Measurements from ENCODE around the gene BSG. TPM values are rescaled to one million over a fixed set of nuclear protein-coding genes. Genes with fewer than 3 reads are reported as not detected.
"Not testable (repeated sequence)": the region's sequence is repeated elsewhere in the genome, so short reads cannot be mapped to it uniquely, and the experiment has no call there.

BSG gene
- polyA plus RNA-seq, 3 donors from 2014 or later: 513 to 682 (median 576) TPM

DNA sequence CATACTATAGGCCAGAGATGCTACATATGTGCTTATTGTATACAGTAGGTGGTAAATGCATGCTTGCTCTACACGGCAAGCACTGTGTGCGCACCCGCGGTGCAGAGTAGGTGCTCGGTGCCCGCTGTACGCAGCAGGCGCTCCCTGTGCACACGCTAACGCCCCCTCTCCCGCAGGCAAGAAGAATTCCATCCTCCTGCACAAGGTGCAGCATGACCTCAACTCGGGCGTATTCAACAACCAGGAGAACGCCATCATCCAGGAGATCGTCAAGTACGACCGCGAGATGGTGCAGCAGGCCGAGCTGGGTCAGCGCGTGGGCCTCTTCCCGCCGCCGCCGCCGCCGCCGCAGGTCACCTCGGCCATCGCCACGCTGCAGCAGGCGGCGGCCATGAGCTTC, 43.2 kb downstream of the BSG start:
- Mint-ChIP-seq H3K27ac (no peak overlapping the region), H3K4me3 (peak overlapping the region; percentile 68 to 79 (median 71))

DNA sequence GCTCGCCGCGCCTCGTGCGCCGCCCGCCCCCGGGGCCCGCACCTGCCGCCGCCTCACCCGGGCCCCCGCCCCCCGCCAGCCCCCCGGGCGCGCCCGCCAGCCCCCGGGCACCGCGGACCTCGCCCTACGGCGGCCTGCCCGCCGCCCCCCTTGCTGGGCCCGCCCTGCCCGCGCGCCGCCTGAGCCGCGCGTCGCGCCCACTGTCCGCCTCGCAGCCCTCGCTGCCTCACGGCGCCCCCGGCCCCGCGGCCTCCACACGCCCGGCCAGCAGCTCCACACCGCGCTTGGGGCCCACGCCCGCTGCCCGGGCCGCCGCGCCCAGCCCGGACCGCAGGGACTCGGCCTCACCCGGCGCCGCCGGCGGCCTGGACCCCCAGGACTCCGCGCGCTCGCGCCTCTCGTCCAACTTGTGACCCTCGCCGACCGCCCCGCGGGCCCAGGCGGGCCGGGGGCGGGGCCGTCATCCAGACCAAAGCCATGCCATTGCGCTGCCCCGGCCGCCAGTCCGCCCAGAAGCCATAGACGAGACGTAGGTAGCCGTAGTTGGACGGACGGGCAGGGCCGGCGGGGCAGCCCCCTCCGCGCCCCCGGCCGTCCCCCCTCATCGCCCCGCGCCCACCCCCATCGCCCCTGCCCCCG, 43.8 kb downstream of the BSG start:
- H3K4me1 Mint-ChIP-seq: peaks cover 11 to 14% of the 10 kb centered on the region in 2 donors
- peaks cover 0 to 5% (median under 1%) of the 10 kb centered on the region in 3 donors for H3K27me3 Mint-ChIP-seq (ENCODE audit: low read depth in 3 of 3)
- H3K36me3 Mint-ChIP-seq: peaks cover 3 to 13% (median 3%) of the 10 kb centered on the region in 3 donors
- H3K27ac Mint-ChIP-seq: no peak overlapping the region
- H3K9me3 Mint-ChIP-seq: no peaks in the 10 kb centered on the region
- H3K4me3 Mint-ChIP-seq: no peak overlapping the region
- no peak for DNase-seq

More for the DNA sequence above, 43.2 kb downstream of the BSG start:
- Mint-ChIP-seq H3K36me3 (peaks cover 3 to 13% (median 3%) of the 10 kb centered on the region in 3 donors), H3K27me3 (ENCODE audit: low read depth in 3 of 3) (peaks cover 0 to 5% (median 3%) of the 10 kb centered on the region in 3 donors), H3K9me3 (no peaks in the 10 kb centered on the region), H3K4me1 (peaks cover 16 to 19% of the 10 kb centered on the region in 2 donors)
- no peak for DNase-seq

DNA sequence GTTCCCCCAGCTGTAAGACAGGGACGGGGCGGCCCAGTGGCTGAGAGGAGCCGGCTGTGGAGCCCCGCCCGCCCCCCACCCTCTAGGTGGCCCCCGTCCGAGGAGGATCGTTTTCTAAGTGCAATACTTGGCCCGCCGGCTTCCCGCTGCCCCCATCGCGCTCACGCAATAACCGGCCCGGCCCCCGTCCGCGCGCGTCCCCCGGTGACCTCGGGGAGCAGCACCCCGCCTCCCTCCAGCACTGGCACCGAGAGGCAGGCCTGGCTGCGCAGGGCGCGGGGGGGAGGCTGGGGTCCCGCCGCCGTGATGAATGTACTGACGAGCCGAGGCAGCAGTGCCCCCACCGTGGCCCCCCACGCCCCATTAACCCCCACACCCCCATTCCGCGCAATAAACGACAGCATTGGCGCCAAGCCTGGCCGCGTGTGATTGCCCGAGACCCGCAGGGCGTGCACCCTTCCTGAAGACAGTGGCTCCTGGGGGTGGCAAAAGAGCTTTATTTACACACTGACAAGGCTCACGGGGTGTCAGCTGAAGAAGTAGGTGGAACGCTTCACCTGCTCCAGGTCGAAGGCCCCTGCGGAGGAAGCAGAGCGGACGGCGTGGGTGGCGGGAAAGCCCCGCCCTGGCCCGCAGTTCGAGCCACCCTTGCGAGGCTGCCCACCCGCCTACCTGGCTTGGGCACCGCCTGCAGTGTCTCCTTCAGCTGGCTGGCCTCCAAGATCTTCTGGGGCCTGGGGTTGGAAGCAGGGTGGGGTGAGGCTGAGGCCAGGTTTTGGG, 44.5 kb downstream of the BSG start:
- Mint-ChIP-seq H3K4me3 (no peak overlapping the region), H3K27me3 (ENCODE audit: low read depth in 3 of 3) (peaks cover 0 to 5% (median 0%) of the 10 kb centered on the region in 3 donors)

DNA sequence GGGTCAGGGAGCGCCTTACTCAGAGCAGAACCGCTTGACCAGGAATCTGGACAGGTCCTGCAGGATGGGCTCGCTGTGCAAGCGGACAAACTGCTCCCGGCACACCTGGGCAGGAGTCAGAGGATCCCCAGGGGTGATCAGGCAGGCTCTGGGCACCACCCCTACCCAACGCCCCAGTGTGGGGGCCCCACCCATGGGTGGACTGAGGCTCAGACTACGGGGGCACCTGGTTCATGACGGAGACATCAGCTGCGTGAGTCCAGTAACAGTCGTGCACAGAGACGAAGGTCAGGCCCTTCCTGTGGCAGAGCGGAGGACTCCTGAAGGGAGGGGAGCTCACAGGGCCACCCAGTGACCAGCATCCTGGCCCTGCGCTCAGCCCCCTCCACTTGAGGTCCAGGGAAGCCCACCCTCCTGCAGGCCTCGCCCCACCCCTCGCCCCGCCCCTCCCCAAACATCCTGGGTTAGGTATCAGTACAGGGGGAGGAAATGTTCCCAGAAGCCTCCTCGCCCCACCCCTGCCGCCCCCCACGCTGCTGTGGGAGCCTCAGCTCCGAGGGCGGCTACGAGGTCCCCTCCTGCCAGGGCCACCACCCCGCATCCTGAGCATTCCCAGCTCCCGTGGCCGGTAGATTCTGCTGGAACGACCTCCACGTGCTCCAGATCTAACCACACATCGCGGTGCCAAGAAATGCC, 45.3 kb downstream of the BSG start:
- peaks cover 0 to 5% (median 0%) of the 10 kb centered on the region in 3 donors for H3K27me3 Mint-ChIP-seq (ENCODE audit: low read depth in 3 of 3)
- no peak overlapping the region for H3K4me3 Mint-ChIP-seq
- H3K27ac Mint-ChIP-seq: no peak overlapping the region
- H3K4me1 Mint-ChIP-seq: peaks cover 5 to 6% of the 10 kb centered on the region in 2 donors
- H3K9me3 Mint-ChIP-seq: no peaks in the 10 kb centered on the region
- no peak for DNase-seq
- peaks cover 3 to 13% (median 3%) of the 10 kb centered on the region in 3 donors for H3K36me3 Mint-ChIP-seq

More for the DNA sequence above, 44.5 kb downstream of the BSG start:
- Mint-ChIP-seq H3K4me1 (peaks cover 5 to 8% of the 10 kb centered on the region in 2 donors), H3K36me3 (peaks cover 3 to 13% (median 3%) of the 10 kb centered on the region in 3 donors), H3K27ac (no peak overlapping the region), H3K9me3 (no peaks in the 10 kb centered on the region)
- DNase-seq: no peak

DNA sequence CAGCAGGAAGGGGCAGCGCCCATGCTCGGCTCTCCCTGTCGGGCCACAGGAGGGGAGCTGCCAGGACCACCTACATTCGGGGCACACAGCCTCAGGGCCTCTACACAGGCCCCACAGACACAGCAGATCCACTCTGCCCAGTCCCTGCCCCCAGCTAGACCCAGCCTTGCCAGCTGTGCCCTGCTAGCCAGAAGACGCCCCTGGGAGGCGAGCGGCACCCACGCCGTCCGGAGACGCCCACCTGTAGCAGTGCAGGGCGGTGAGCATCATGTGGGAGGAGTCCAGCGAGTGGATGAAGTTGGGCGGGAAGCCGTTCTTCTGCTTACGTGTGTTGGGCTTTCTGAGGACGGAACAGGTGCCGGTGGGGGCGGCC, 45.8 kb downstream of the BSG start:
- H3K4me1 Mint-ChIP-seq: peaks cover 5 to 6% of the 10 kb centered on the region in 2 donors
- H3K27ac Mint-ChIP-seq: no peak overlapping the region
- H3K36me3 Mint-ChIP-seq: peaks cover 3 to 13% (median 3%) of the 10 kb centered on the region in 3 donors
- peaks cover 0 to 5% (median 0%) of the 10 kb centered on the region in 3 donors for H3K27me3 Mint-ChIP-seq (ENCODE audit: low read depth in 3 of 3)
- no peaks in the 10 kb centered on the region for H3K9me3 Mint-ChIP-seq
- H3K4me3 Mint-ChIP-seq: no peak overlapping the region
- DNase-seq: no peak

DNA sequence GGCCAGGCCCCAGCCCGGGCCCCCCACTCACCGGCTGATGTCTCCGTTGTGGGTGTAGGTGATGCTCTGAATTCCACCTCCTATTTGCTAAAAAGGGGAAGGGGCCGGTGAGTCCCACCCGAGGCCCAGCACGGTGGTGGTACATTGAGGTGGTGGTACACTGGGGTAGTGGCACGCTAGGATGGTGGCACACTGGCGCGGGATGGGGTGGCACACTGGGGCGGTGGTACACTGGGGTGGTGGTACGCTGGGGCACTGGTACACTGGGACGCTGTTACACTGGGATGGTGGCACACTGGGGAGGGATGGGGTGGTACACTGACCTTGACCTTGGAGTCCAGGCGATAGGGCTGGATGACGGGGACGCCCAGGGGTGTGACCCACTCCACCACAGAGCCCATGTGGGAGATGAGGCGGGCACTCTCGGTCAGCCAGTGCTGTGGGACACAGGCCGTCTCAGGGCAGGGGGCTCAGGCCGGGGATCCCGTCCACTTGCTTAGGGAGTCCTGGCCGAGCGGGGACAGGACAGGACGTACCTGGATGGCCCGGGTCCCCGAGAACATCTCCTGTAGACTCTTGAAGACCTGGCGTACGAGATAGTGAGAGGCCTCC, 46.4 kb downstream of the BSG start:
- Mint-ChIP-seq H3K4me1 (peaks cover 5 to 6% of the 10 kb centered on the region in 2 donors), H3K27me3 (ENCODE audit: low read depth in 3 of 3) (peaks cover 0 to 5% (median 3%) of the 10 kb centered on the region in 3 donors), H3K4me3 (no peak overlapping the region), H3K9me3 (no peaks in the 10 kb centered on the region), H3K36me3 (peaks cover 3 to 13% (median 3%) of the 10 kb centered on the region in 3 donors), H3K27ac (no peak overlapping the region)
- DNase-seq: no peak

DNA sequence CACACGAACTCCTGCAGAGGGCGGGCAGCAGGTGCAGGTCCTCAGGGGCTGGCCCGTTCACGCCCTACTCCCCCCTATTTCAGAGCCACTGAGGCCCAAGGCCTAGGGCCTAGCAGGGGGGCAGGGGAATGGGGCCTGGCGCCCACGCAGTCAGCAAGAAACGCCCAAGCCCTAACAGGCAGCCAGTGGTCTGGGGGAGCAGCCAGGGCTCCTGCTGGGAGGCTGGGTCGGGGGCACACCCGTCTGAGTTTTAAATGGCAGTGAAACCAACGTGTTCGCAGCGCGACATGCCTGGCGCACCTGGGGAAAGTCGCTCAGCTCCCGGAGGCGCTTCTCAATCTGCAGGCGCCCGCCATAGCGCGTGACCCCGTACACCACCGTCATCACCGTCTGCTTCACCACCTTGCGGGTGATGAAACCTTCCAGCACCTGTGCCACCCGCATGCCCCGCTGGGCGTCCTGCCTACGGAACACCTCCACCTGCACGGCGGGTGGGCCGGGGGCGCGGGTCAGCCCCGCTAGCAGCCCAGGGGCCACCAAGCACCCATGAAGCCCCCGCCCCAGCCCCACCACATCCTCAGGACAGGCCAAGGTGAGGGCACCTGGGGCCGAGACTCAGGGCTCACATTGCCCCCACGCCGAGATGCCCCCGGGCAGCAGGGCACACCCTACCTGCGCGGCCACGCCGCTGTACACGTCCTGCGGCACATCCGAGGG, 47.0 kb downstream of the BSG start:
- peaks cover 5 to 6% of the 10 kb centered on the region in 2 donors for H3K4me1 Mint-ChIP-seq
- DNase-seq: no peak
- H3K36me3 Mint-ChIP-seq: peaks cover 3 to 13% (median 3%) of the 10 kb centered on the region in 3 donors
- no peak overlapping the region for H3K27ac Mint-ChIP-seq
- H3K9me3 Mint-ChIP-seq: no peaks in the 10 kb centered on the region
- H3K4me3 Mint-ChIP-seq: no peak overlapping the region
- peaks cover 0 to 4% (median 3%) of the 10 kb centered on the region in 3 donors for H3K27me3 Mint-ChIP-seq (ENCODE audit: low read depth in 3 of 3)

DNA sequence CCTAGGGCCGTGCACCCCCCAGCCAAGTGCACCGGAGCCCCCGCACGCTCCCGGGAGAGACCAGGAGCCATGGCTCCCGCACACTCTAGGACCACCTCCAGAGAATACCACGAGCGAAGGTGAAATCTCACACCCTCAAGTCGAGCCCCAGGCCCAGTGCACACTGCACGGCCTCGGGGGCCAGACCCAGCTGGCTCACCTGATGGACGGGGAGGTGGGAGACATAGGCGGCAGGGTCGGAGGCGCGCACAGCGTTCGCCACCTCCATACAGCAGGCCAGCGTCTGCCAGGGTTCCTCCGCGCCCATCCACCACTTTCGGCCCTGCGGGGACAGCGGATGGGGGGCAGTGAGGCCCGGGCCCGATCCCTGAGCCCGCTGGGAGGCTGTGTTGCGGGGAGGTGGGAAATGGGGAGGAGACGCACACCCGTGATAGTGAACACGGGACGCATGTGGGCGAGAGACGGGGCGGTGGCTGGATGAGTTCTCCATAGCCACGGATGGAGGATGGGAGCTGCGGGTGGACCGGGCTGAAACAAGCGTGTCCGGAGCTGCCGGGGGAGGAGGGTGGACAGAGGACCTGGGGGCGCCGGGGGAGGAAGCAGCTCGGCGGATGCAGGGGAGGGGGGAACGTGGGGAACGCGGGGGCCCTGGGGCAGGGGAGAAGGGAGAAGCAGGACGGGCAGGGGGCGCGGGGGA, 47.9 kb downstream of the BSG start:
- peaks cover 3 to 13% (median 3%) of the 10 kb centered on the region in 3 donors for H3K36me3 Mint-ChIP-seq

DNA sequence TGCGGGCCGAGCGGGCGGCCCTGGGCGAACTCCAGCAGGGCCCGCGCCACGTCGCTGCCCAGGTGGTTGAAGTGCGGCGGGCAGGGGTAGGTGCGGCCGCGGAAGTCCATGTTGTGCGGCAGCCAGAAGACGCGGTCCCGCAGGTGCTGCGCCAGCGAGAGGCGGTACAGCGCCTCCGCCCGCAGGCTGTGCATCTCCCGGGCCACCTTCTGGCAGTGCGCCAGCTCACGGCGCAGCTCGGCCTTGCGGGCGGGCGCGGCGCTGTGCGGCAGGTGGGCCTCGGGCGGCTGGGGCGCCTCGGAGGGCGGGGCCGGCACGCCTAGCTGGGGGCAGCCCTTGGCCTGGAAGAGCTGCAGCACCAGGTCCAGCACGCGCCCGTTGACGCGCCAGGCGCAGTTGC, 48.8 kb downstream of the BSG start:
- H3K9me3 Mint-ChIP-seq; H3K4me3 Mint-ChIP-seq; H3K36me3 Mint-ChIP-seq; H3K4me1 Mint-ChIP-seq; DNase-seq; H3K27ac Mint-ChIP-seq; H3K27me3 Mint-ChIP-seq (ENCODE audit: low read depth in 3 of 3): not testable (repeated sequence)

More for the DNA sequence above, 47.9 kb downstream of the BSG start:
- H3K27ac Mint-ChIP-seq: no peak overlapping the region
- H3K27me3 Mint-ChIP-seq (ENCODE audit: low read depth in 3 of 3): peaks cover 0 to 4% (median 3%) of the 10 kb centered on the region in 3 donors
- no peak for DNase-seq
- H3K9me3 Mint-ChIP-seq: no peaks in the 10 kb centered on the region
- H3K4me3 Mint-ChIP-seq: no peak overlapping the region
- peaks cover 3 to 5% of the 10 kb centered on the region in 2 donors for H3K4me1 Mint-ChIP-seq

DNA sequence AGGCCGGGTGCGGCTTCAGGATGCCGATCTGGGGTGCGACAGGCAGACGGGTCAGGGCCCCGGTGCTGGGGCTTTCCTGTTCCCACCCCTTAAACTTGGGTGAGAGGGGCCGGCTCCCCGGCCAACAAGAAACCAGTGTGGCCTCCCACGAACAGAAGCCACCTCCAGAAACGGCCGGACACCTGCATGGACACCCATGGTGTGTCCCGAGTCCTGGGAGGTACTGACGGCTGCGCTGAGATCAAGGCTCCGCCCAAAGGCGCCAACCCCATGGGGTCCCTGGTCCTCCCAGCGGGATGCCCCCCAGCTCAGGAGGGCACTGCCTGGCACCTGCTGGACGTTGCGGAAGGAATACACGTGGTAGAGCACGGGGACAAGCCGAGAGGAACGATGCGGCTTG, 49.4 kb downstream of the BSG start:
- Mint-ChIP-seq H3K27me3 (ENCODE audit: low read depth in 3 of 3) (peaks cover 0 to 6% (median 3%) of the 10 kb centered on the region in 3 donors), H3K4me1 (peaks cover 0 to 2% of the 10 kb centered on the region in 2 donors), H3K27ac (no peak overlapping the region), H3K36me3 (peaks cover 5 to 10% (median 6%) of the 10 kb centered on the region in 3 donors), H3K4me3 (no peak overlapping the region), H3K9me3 (no peaks in the 10 kb centered on the region)
- DNase-seq: no peak

DNA sequence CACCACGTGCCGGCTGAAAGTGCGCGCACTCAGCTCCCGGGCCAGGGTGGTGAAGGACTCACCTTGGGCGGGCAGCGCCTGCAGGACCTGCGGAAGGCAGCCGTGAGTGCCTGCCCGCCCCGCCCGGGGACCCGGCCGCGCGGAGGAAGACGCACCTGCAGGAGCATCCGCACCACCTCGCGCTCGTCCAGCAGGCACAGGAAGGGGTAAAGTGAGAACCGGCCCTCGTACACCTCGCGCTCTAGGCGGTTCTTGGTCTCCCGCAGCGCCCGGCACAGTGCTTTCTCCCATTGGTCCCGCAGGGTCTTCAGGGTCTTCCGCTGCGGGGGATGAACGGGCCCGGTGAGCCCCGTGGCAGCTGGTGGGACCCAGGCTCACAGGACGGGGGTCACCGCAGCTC, 50.3 kb downstream of the BSG start:
- peaks cover 4 to 7% (median 6%) of the 10 kb centered on the region in 3 donors for H3K36me3 Mint-ChIP-seq
- no peak for DNase-seq
- no peaks in the 10 kb centered on the region for H3K9me3 Mint-ChIP-seq
- no peak overlapping the region for H3K27ac Mint-ChIP-seq
- H3K27me3 Mint-ChIP-seq (ENCODE audit: low read depth in 3 of 3): peaks cover 0 to 6% (median 3%) of the 10 kb centered on the region in 3 donors
- H3K4me3 Mint-ChIP-seq: no peak overlapping the region
- H3K4me1 Mint-ChIP-seq: peaks cover 0 to 2% of the 10 kb centered on the region in 2 donors

DNA sequence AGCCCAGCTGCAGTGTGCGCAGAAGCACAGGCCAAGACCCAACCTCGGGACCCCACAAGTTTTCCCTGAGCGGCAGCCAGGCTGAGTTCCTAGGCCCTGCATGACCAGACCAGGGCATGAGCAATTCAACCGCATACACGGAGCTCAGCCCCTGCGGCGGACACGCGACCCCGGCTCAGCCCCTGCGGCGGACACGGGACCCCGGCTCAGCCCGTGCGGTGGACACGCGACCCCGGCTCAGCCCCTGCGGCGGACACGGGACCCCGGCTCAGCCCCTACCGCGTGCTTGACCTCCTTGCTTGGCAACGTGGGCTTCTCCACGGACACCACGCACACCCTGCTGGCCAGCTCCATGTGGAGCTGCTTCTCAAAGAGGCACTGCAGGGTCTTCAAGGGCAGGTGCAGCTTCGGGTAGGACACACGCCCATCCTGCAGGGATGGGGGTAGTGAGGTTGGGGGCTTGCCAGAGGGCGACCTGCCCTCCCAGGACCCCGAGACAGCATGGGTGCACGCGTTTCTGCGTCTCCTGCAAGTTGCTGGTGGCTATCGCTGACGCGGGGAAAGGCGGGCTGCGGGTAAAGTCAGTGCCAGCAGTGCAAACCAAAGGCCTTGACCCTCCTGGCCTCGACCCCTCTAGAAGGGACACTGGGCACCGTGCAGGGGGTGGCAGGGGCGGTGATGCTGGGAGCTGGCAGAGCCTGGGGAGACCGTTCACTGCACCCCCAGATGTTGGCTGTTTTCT, 51.0 kb downstream of the BSG start:
- H3K4me3 Mint-ChIP-seq: no peak overlapping the region
- peaks cover 0 to 6% (median 3%) of the 10 kb centered on the region in 3 donors for H3K27me3 Mint-ChIP-seq (ENCODE audit: low read depth in 3 of 3)
- no peak for DNase-seq
- H3K27ac Mint-ChIP-seq: no peak overlapping the region
- peaks cover 0 to 2% of the 10 kb centered on the region in 2 donors for H3K4me1 Mint-ChIP-seq
- peaks cover 5 to 9% (median 8%) of the 10 kb centered on the region in 3 donors for H3K36me3 Mint-ChIP-seq
- H3K9me3 Mint-ChIP-seq: no peaks in the 10 kb centered on the region

All from immature natural killer cell (primary cell).